Endothelial cell of umbilical vein (primary cell): ENCODE results near the gene CMC1. TPM values are rescaled to one million over a fixed set of nuclear protein-coding genes. Genes with fewer than 3 reads are reported as not detected.

Experiments
- BruUV-seq: library from RNA; stranded (reverse); fragments of 400-500 nt; replicated peaks from 2 replicates; lab custom pipeline; 2021; lab: Mats Ljungman, UMichigan
- CTCF ChIA-PET: fragments of 300-600, 350-600 bp; sonication (Branson Sonifier 250); formaldehyde crosslinking; loops from one replicate; lab custom pipeline; 2021; ENCODE audit warnings: antibody characterized with exemption, inconsistent platforms; lab: Charles Lee
- POLR2A ChIA-PET: fragments of 300-600, 350-600 bp; sonication (Branson Sonifier 250); formaldehyde crosslinking; loops from one replicate; lab custom pipeline; 2021; ENCODE audit warnings: antibody characterized with exemption, inconsistent platforms; lab: Charles Lee
- DNase-seq: peaks from one replicate; pipeline ENCODE4 v3.0.0-alpha.2; 2011; ENCODE audit warnings: low read depth, low spot score
- FAIRE-seq: peaks from 2 replicates; lab custom pipeline; 2011; peaks lifted over from hg19 to GRCh38; lab: Jason Lieb, UNC
- H2AFZ ChIP-seq: 2 replicates; pipeline ENCODE4 v1.6.0; 2012; ENCODE audit warnings: low read depth, low read length, control low read depth, inconsistent platforms
- H3K27ac ChIP-seq: 2 replicates; pipeline ENCODE4 v1.5.1; 2011; ENCODE audit warnings: low read depth, mild to moderate bottlenecking, control low read depth, low read length, moderate library complexity; ENCODE audit not compliant: insufficient read depth
- H3K27me3 ChIP-seq, 2 experiments: 2 replicates each; pipeline versions ENCODE4 v1.6.0 to v1.6.1; 2011; ENCODE audit warnings: low read length in 2 of 2, mixed read lengths in 1 of 2; ENCODE audit not compliant: control insufficient read depth in 2 of 2, insufficient read depth in 2 of 2
- H3K36me3 ChIP-seq, 2 experiments: 2 replicates in 1 of 2; 3 replicates in 1 of 2; pipeline ENCODE4 v1.5.1; 2011; ENCODE audit warnings: low read length in 2 of 2, mild to moderate bottlenecking in 1 of 2, moderate library complexity in 1 of 2; ENCODE audit not compliant: control insufficient read depth in 2 of 2, insufficient read depth in 2 of 2; ENCODE audit errors: extremely low read depth in 1 of 2
- H3K4me1 ChIP-seq: 3 replicates; pipeline ENCODE4 v1.5.1; 2011; ENCODE audit warnings: mild to moderate bottlenecking, low read length; ENCODE audit not compliant: control insufficient read depth, insufficient read depth; ENCODE audit errors: extremely low read depth
- H3K4me2 ChIP-seq: 2 replicates; pipeline ENCODE4 v1.6.1; 2011; ENCODE audit warnings: low read length, control low read depth, mixed read lengths; ENCODE audit not compliant: insufficient read depth
- H3K4me3 ChIP-seq, 3 experiments: fragments of 200-600 bp in 1 of 3; sonication (generic), shearing (Covaris generic) in 1 of 3; replicated peaks in 1 of 3; 2 replicates each; pipeline ENCODE4 v1.5.1; 2011 to 2016; ENCODE audit warnings: control low read depth in 3 of 3, low read length in 3 of 3, mild to moderate bottlenecking in 2 of 3, inconsistent platforms in 1 of 3, low read depth in 1 of 3, moderate library complexity in 1 of 3; ENCODE audit not compliant: insufficient read depth in 1 of 3
- H3K79me2 ChIP-seq: 2 replicates; pipeline ENCODE4 v1.6.0; 2012; ENCODE audit warnings: low read length, inconsistent platforms; ENCODE audit not compliant: control insufficient read depth, insufficient read depth
- H3K9ac ChIP-seq: replicated peaks from 2 replicates; pipeline ENCODE3; 2011; ENCODE audit warnings: low read length, control low read depth; ENCODE audit not compliant: insufficient read depth; ENCODE audit errors: extremely low read depth
- H3K9me1 ChIP-seq: replicated peaks from 3 replicates; pipeline ENCODE4 v1.6.0; 2011; ENCODE audit warnings: mild to moderate bottlenecking, low read length; ENCODE audit not compliant: control insufficient read depth, insufficient read depth; ENCODE audit errors: extremely low read depth
- H3K9me3 ChIP-seq: replicated peaks from 2 replicates; pipeline ENCODE4 v1.5.1; 2012; ENCODE audit warnings: low read length, inconsistent platforms; ENCODE audit not compliant: control insufficient read depth, insufficient read depth
- H4K20me1 ChIP-seq: replicated peaks from 2 replicates; pipeline ENCODE3; 2011; ENCODE audit warnings: mild to moderate bottlenecking, low read length; ENCODE audit not compliant: control insufficient read depth, insufficient read depth; ENCODE audit errors: extremely low read depth
- EZH2 ChIP-seq: IDR thresholded peaks from 2 replicates; pipeline ENCODE4 v1.6.1; 2012; ENCODE audit warnings: borderline replicate concordance, low read depth, mild to moderate bottlenecking, moderate library complexity, low read length, inconsistent platforms; ENCODE audit not compliant: severe bottlenecking
- FOS ChIP-seq: IDR thresholded peaks from 2 replicates; pipeline ENCODE4 v1.6.1; 2011; ENCODE audit warnings: mild to moderate bottlenecking, low read length, moderate library complexity, borderline replicate concordance; ENCODE audit not compliant: insufficient read depth
- GATA2 ChIP-seq: IDR thresholded peaks from 2 replicates; pipeline ENCODE4 v1.7.0; 2011; ENCODE audit warnings: low read depth, mild to moderate bottlenecking, moderate library complexity, mixed read lengths, low read length; ENCODE audit not compliant: insufficient read length, insufficient read depth
- JUN ChIP-seq: IDR thresholded peaks from 2 replicates; pipeline ENCODE4 v1.6.1; 2011; ENCODE audit warnings: borderline replicate concordance, low read depth; ENCODE audit not compliant: insufficient read length, insufficient read depth
- MYC ChIP-seq: IDR thresholded peaks from one replicate; pipeline ENCODE4 v1.6.1; 2011; ENCODE audit warnings: mild to moderate bottlenecking, low read depth, low read length
- POLR2A ChIP-seq: IDR thresholded peaks from 2 replicates; pipeline ENCODE4 v1.6.1; 2012; ENCODE audit warnings: low read depth, mild to moderate bottlenecking, control low read depth, low read length
- POLR2AphosphoS5 ChIP-seq: IDR thresholded peaks from 2 replicates; pipeline ENCODE4 v1.6.1; 2012; ENCODE audit warnings: low read depth, mild to moderate bottlenecking, control low read depth, low read length, moderate library complexity; ENCODE audit not compliant: insufficient read depth
- dilution Hi-C: fragments of 300-500 bp; cut with MboI; formaldehyde crosslinking; loops from one replicate; pipeline ENCODE4 v1.15.0; 2019; ENCODE audit warnings: low sequenced_read_pairs; ENCODE audit not compliant: extremely low pct_ligation_motif_present
- intact Hi-C: fragments of 100-400 bp; cut with micrococcal nuclease; formaldehyde crosslinking; loops from one replicate; pipeline ENCODE4 v1.10.0; 2022
- polyA plus RNA-seq, 4 experiments: library from polyadenylated mRNA; depleted of rRNA in 3 of 4; stranded (reverse) in 3 of 4; unstranded in 1 of 4; fragments of >200 nt; gene quantifications; 2 replicates each; pipeline versions ENCODE4 v1.2.1 to v1.2.3, GENCODE V29; 2011 to 2012; ENCODE audit warnings: missing spikeins in 1 of 4
- total RNA-seq: library from RNA; stranded (reverse); gene quantifications from 2 replicates; pipeline ENCODE4 v1.2.3, GENCODE V29; 2021
- TF ChIP-seq, protein P1 (sequence below), 2 donors: IDR thresholded peaks; 1 replicate in 1 of 2; 2 replicates in 1 of 2; pipeline ENCODE4 v1.5.1; 2011; ENCODE audit warnings: low read length in 2 of 2, mild to moderate bottlenecking in 2 of 2, moderate library complexity in 2 of 2, control low read depth in 1 of 2, inconsistent platforms in 1 of 2, low read depth in 1 of 2; ENCODE audit not compliant: insufficient read depth in 1 of 2; ENCODE audit errors: extremely low read depth in 1 of 2
- TF ChIP-seq, protein P2 (sequence below): IDR thresholded peaks from 2 replicates; pipeline ENCODE4 v1.6.1; 2011; ENCODE audit not compliant: insufficient read depth, insufficient read length

Gene CMC1
- total and polyA plus RNA-seq, 2 donors (not counting 3 experiments of a cell fraction or from before 2014, with no cell fraction given), result 13.1 to 18.6 TPM

GRCh38 chr3:28349469-28350000, 108.1 kb downstream of the CMC1 start:
- Histone ChIP-seq H3K27me3 (no peaks in the 10 kb centered on the region), H3K9me3 (no peaks in the 10 kb centered on the region), H3K79me2 (peaks cover 27% of the 10 kb centered on the region), H3K4me3 (peak overlapping the region; percentile 59 to 86 (median 69)), H3K9ac (peak overlapping the region; percentile 98), H4K20me1 (no peaks in the 10 kb centered on the region), H2AFZ (peak overlapping the region; percentile 72), H3K4me2 (peak overlapping the region; percentile 87), H3K9me1 (no peaks in the 10 kb centered on the region), H3K4me1 (peaks cover 16% of the 10 kb centered on the region), H3K36me3 (no peaks in the 10 kb centered on the region), H3K27ac (peak overlapping the region; percentile 98)
- TSS peak; percentile 55 for BruUV-seq
- TF ChIP-seq JUN, result no peak
- TF ChIP-seq GATA2, result no peak
- TF ChIP-seq MYC, result no peak
- TF ChIP-seq, protein P1, sequence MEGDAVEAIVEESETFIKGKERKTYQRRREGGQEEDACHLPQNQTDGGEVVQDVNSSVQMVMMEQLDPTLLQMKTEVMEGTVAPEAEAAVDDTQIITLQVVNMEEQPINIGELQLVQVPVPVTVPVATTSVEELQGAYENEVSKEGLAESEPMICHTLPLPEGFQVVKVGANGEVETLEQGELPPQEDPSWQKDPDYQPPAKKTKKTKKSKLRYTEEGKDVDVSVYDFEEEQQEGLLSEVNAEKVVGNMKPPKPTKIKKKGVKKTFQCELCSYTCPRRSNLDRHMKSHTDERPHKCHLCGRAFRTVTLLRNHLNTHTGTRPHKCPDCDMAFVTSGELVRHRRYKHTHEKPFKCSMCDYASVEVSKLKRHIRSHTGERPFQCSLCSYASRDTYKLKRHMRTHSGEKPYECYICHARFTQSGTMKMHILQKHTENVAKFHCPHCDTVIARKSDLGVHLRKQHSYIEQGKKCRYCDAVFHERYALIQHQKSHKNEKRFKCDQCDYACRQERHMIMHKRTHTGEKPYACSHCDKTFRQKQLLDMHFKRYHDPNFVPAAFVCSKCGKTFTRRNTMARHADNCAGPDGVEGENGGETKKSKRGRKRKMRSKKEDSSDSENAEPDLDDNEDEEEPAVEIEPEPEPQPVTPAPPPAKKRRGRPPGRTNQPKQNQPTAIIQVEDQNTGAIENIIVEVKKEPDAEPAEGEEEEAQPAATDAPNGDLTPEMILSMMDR (IDR thresholded peaks at IDR 0.05; ENCODE audit: extremely low read depth in 1 of 2, insufficient read depth in 1 of 2, low read depth in 1 of 2, low read length in 2 of 2), result no peak
- TF ChIP-seq, protein P2, sequence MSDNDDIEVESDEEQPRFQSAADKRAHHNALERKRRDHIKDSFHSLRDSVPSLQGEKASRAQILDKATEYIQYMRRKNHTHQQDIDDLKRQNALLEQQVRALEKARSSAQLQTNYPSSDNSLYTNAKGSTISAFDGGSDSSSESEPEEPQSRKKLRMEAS, result no peak
- no peak for TF ChIP-seq FOS
- no peak for TF ChIP-seq POLR2A
- no peak for TF ChIP-seq EZH2
- TF ChIP-seq POLR2AphosphoS5, result no peak
- FAIRE-seq (no peak), DNase-seq (no peak)
- dilution Hi-C loops, result no loop called here
- ChIA-PET POLR2A (no interaction called here), CTCF (interaction anchor here (1.0 to 2.2 kb wide), 5 partner anchors 8 to 638 kb away, joined by 3 to 13 read pairs (median 4); no protein-coding TSS in a partner anchor)
- intact Hi-C loops, result loop anchor here (1.0 to 10.0 kb wide), 4 partner anchors 108 to 895 kb away; partner anchors contain the start of gene CMC1

Other genes with a start within 250 kb of the CMC1 start
- gene ZCWPW2, start 107.1 kb downstream of the CMC1 start, total RNA-seq, result 0.40 TPM in 1 of 2 replicates, not detected in the other
- 0.04 and 0.05 TPM in 2 replicates for gene ZCWPW2, start 107.1 kb downstream of the CMC1 start, polyA plus RNA-seq
- gene AZI2, start 107.2 kb downstream of the CMC1 start, total RNA-seq, result 39.5 and 50.0 TPM in 2 replicates
- gene AZI2, start 107.2 kb downstream of the CMC1 start, polyA plus RNA-seq, result 13.5 and 17.4 TPM in 2 replicates